Liver (tissue), 9 donors: ENCODE measurements around the gene ICAM1. TPM values are rescaled to one million over a fixed set of nuclear protein-coding genes. Genes with fewer than 3 reads are reported as not detected.

ENCODE experiments used
- DNase-seq: peaks from one replicate; pipeline ENCODE4 v3.0.0-alpha.2; 2017; ENCODE audit warnings: low spot score
- H3K27ac ChIP-seq, 2 donors: one replicate each; pipeline ENCODE4 v1.7.0; 2013; ENCODE audit warnings: inconsistent platforms in 2 of 2, low read length in 2 of 2, control low read depth in 1 of 2, low read depth in 1 of 2, mild to moderate bottlenecking in 1 of 2
- H3K27me3 ChIP-seq, 4 donors: one replicate each; pipeline versions ENCODE4 v1.6.1 to v1.7.0; 2013; ENCODE audit warnings: low read length in 3 of 4, inconsistent platforms in 1 of 4, mild to moderate bottlenecking in 1 of 4, moderate library complexity in 1 of 4; ENCODE audit not compliant: control insufficient read depth in 4 of 4, insufficient read depth in 4 of 4
- H3K36me3 ChIP-seq, 4 donors: one replicate each; pipeline versions ENCODE4 v1.6.1 to v1.7.0; 2013; ENCODE audit warnings: low read length in 3 of 4, mild to moderate bottlenecking in 3 of 4, low read depth in 1 of 4, moderate library complexity in 1 of 4; ENCODE audit not compliant: control insufficient read depth in 4 of 4, insufficient read depth in 3 of 4
- H3K4me1 ChIP-seq, 4 donors: one replicate each; pipeline versions ENCODE4 v1.6.1 to v1.7.0; 2013; ENCODE audit warnings: low read length in 3 of 4, mild to moderate bottlenecking in 3 of 4, moderate library complexity in 1 of 4; ENCODE audit not compliant: control insufficient read depth in 4 of 4, insufficient read depth in 4 of 4
- H3K4me3 ChIP-seq, 3 donors: one replicate each; pipeline versions ENCODE4 v1.6.1 to v1.7.0; 2013; ENCODE audit warnings: low read length in 3 of 3, control low read depth in 1 of 3, low read depth in 1 of 3, mild to moderate bottlenecking in 1 of 3
- H3K9ac ChIP-seq, 2 donors: one replicate each; pipeline ENCODE4 v1.7.0; 2013; ENCODE audit warnings: low read length in 2 of 2, mild to moderate bottlenecking in 2 of 2, moderate library complexity in 2 of 2, control low read depth in 1 of 2, low read depth in 1 of 2
- H3K9me3 ChIP-seq, 4 donors: one replicate each; pipeline versions ENCODE4 v1.6.1 to v1.7.0; 2013; ENCODE audit warnings: low read length in 3 of 4; ENCODE audit not compliant: control insufficient read depth in 4 of 4
- EGR1 ChIP-seq, 2 donors: IDR thresholded peaks; 2 replicates each; pipeline ENCODE4 v1.6.1; 2016 to 2018; ENCODE audit warnings: antibody characterized with exemption in 2 of 2, low read depth in 2 of 2
- FOXA1 ChIP-seq: IDR thresholded peaks from 2 replicates; pipeline ENCODE4 v1.6.1; 2016; ENCODE audit warnings: antibody characterized with exemption
- FOXA2 ChIP-seq: IDR thresholded peaks from 2 replicates; pipeline ENCODE4 v1.6.1; 2016; ENCODE audit warnings: antibody characterized with exemption
- GABPA ChIP-seq, 2 donors: IDR thresholded peaks in 1 of 2; conservative IDR thresholded peaks in 1 of 2; 2 replicates each; pipeline ENCODE4 v1.6.1; 2016; ENCODE audit warnings: antibody characterized with exemption in 2 of 2, mild to moderate bottlenecking in 1 of 2, moderate library complexity in 1 of 2
- HNF4A ChIP-seq, 2 donors: conservative IDR thresholded peaks; 2 replicates each; pipeline ENCODE4 v1.6.1; 2016; ENCODE audit warnings: antibody characterized with exemption in 2 of 2, mild to moderate bottlenecking in 2 of 2
- HNF4G ChIP-seq: IDR thresholded peaks from 2 replicates; pipeline ENCODE4 v1.6.1; 2016; ENCODE audit warnings: antibody characterized with exemption
- JUND ChIP-seq, 2 donors: IDR thresholded peaks; 2 replicates each; pipeline ENCODE4 v1.6.1; 2016; ENCODE audit warnings: antibody characterized with exemption in 2 of 2
- NR2F2 ChIP-seq: IDR thresholded peaks from 2 replicates; pipeline ENCODE4 v1.6.1; 2016; ENCODE audit warnings: antibody characterized with exemption
- RAD21 ChIP-seq, 2 donors: IDR thresholded peaks; 2 replicates each; pipeline ENCODE4 v1.6.1; 2016; ENCODE audit warnings: antibody characterized with exemption in 2 of 2, mild to moderate bottlenecking in 2 of 2
- RXRA ChIP-seq, 2 donors: IDR thresholded peaks; 2 replicates each; pipeline ENCODE4 v1.6.1; 2017 to 2018; ENCODE audit warnings: antibody characterized with exemption in 2 of 2, mild to moderate bottlenecking in 1 of 2
- SP1 ChIP-seq: IDR thresholded peaks from 2 replicates; pipeline ENCODE4 v1.6.1; 2018; ENCODE audit warnings: antibody characterized with exemption, mild to moderate bottlenecking
- TAF1 ChIP-seq: conservative IDR thresholded peaks from 2 replicates; pipeline ENCODE4 v1.6.1; 2016; ENCODE audit warnings: antibody characterized with exemption, mild to moderate bottlenecking
- YY1 ChIP-seq: IDR thresholded peaks from 2 replicates; pipeline ENCODE4 v1.6.1; 2016; ENCODE audit warnings: antibody characterized with exemption, mild to moderate bottlenecking
- WGBS: extraction: QIAGEN DNeasy Blood & Tissue Kit; methylation state at CpG from one replicate; pipeline ENCODE4 v1.1.7; 2013; 5-methylcytosine and 5-hydroxymethylcytosine counted together
- polyA plus RNA-seq, 2 donors: library from polyadenylated mRNA; stranded (reverse) in 1 of 2; unstranded in 1 of 2; fragments of 200-250 nt in 1 of 2; fragments of >200 nt in 1 of 2; fragmentation: Nextera tagmentation in 1 of 2; extraction: Ambion mirVana in 1 of 2; gene quantifications; one replicate each; pipeline versions ENCODE4 v1.2.1 to v1.2.3, GENCODE V29; 2013 to 2015
- total RNA-seq, 2 donors: library from RNA; depleted of rRNA; stranded (reverse); fragments of >200 nt; gene quantifications; one replicate each; pipeline ENCODE4 v1.2.3, GENCODE V29; 2014
- TF ChIP-seq, protein P1 (sequence below): fragments of 150-350 bp; IDR thresholded peaks from 2 replicates; pipeline ENCODE4 v1.5.1; 2017; ENCODE audit warnings: improper control_type of control experiment, low read depth, low read length; ENCODE audit not compliant: missing input control
- TF ChIP-seq, protein P2 (sequence below): IDR thresholded peaks from 2 replicates; pipeline ENCODE4 v1.6.1; 2016; ENCODE audit warnings: antibody characterized with exemption
- TF ChIP-seq, protein P3 (sequence below): IDR thresholded peaks from 2 replicates; pipeline ENCODE4 v1.6.1; 2016; ENCODE audit warnings: antibody characterized with exemption
- TF ChIP-seq, protein P4 (sequence below): IDR thresholded peaks from 2 replicates; pipeline ENCODE4 v1.6.1; 2016; ENCODE audit warnings: antibody characterized with exemption
- donor health status: healthy.
- donor health status: healthy.
- donor health status: healthy.
- donor health status: healthy.
- donor health status: healthy.

The ICAM1 gene
- total and polyA plus RNA-seq, 4 donors, result 7.8 to 26.3 (median 19.8) TPM

DNA sequence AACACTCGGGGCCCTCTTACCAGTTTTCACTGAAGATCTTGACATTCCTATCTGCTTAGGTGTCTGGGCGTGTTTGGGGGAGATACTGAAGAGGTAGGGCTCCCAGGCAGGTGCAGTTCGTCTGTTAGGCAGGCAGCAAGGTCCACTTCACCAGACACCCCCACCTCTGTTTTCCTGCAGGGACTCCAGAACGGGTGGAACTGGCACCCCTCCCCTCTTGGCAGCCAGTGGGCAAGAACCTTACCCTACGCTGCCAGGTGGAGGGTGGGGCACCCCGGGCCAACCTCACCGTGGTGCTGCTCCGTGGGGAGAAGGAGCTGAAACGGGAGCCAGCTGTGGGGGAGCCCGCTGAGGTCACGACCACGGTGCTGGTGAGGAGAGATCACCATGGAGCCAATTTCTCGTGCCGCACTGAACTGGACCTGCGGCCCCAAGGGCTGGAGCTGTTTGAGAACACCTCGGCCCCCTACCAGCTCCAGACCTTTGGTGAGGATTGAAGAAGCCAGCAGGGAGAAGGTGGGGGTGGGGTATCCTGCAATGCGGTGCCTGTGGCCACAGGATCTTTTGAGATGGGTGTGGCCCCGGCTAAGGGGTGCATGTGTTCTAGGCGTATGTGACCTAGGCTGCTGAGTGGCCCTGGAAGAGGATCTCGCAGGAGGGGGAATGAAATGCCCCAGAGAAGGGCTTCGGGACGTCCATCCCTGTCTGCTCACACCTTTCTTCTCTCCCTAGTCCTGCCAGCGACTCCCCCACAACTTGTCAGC lies 12.6 kb downstream of the ICAM1 start:
- Histone ChIP-seq H3K36me3 (peaks cover 14 to 57% (median 35%) of the 10 kb centered on the region in 4 donors), H3K27me3 (no peaks in the 10 kb centered on the region), H3K4me1 (peaks cover under 1 to 18% (median 12%) of the 10 kb centered on the region in 4 donors), H3K9ac (no peak overlapping the region), H3K4me3 (no peak overlapping the region), H3K27ac (no peak overlapping the region), H3K9me3 (no peaks in the 10 kb centered on the region)
- 90% methylated on average over 23 of the region's 23 CpGs for WGBS
- no peak for DNase-seq
- TF ChIP-seq, protein P1, sequence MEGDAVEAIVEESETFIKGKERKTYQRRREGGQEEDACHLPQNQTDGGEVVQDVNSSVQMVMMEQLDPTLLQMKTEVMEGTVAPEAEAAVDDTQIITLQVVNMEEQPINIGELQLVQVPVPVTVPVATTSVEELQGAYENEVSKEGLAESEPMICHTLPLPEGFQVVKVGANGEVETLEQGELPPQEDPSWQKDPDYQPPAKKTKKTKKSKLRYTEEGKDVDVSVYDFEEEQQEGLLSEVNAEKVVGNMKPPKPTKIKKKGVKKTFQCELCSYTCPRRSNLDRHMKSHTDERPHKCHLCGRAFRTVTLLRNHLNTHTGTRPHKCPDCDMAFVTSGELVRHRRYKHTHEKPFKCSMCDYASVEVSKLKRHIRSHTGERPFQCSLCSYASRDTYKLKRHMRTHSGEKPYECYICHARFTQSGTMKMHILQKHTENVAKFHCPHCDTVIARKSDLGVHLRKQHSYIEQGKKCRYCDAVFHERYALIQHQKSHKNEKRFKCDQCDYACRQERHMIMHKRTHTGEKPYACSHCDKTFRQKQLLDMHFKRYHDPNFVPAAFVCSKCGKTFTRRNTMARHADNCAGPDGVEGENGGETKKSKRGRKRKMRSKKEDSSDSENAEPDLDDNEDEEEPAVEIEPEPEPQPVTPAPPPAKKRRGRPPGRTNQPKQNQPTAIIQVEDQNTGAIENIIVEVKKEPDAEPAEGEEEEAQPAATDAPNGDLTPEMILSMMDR, result no peak
- TF ChIP-seq NR2F2 (no peak), YY1 (no peak), HNF4G (no peak), HNF4A (conservative IDR thresholded peaks at IDR 0.05) (no peak), RAD21 (IDR thresholded peaks at IDR 0.05) (no peak), FOXA2 (no peak), SP1 (no peak)
- TF ChIP-seq, protein P2, sequence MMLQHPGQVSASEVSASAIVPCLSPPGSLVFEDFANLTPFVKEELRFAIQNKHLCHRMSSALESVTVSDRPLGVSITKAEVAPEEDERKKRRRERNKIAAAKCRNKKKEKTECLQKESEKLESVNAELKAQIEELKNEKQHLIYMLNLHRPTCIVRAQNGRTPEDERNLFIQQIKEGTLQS, result no peak
- TF ChIP-seq, protein P3, sequence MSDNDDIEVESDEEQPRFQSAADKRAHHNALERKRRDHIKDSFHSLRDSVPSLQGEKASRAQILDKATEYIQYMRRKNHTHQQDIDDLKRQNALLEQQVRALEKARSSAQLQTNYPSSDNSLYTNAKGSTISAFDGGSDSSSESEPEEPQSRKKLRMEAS, result no peak

DNA sequence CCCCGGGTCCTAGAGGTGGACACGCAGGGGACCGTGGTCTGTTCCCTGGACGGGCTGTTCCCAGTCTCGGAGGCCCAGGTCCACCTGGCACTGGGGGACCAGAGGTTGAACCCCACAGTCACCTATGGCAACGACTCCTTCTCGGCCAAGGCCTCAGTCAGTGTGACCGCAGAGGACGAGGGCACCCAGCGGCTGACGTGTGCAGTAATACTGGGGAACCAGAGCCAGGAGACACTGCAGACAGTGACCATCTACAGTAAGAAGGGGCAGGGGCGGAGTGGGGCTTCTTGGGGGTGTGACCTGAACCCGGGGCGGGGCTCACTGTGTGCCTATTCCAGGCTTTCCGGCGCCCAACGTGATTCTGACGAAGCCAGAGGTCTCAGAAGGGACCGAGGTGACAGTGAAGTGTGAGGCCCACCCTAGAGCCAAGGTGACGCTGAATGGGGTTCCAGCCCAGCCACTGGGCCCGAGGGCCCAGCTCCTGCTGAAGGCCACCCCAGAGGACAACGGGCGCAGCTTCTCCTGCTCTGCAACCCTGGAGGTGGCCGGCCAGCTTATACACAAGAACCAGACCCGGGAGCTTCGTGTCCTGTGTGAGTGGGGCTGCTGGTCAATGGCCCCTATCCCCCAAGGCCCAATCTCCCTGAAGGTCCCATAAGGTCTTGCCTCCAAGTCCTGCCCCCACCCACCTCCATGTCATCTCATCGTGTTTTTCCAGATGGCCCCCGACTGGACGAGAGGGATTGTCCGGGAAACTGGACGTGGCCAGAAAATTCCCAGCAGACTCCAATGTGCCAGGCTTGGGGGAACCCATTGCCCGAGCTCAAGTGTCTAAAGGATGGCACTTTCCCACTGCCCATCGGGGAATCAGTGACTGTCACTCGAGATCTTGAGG lies 13.4 kb downstream of the ICAM1 start:
- 93% methylated on average over 34 of the region's 34 CpGs for WGBS
- Histone ChIP-seq H3K4me3 (no peak overlapping the region), H3K9me3 (no peaks in the 10 kb centered on the region), H3K27ac (no peak overlapping the region), H3K36me3 (peaks cover 14 to 49% (median 32%) of the 10 kb centered on the region in 4 donors), H3K27me3 (peaks cover 0 to under 1% (median 0%) of the 10 kb centered on the region in 4 donors), H3K9ac (no peak overlapping the region), H3K4me1 (peaks cover 7 to 26% (median 16%) of the 10 kb centered on the region in 4 donors)
- TF ChIP-seq, protein P1, result no peak
- TF ChIP-seq GABPA (IDR thresholded peaks at IDR 0.05 in 1 of 2, conservative IDR thresholded peaks at IDR 0.05 in 1 of 2) (no peak), TAF1 (no peak), SP1 (no peak), EGR1 (IDR thresholded peaks at IDR 0.05; ENCODE audit: low read depth in 2 of 2) (no peak), JUND (IDR thresholded peaks at IDR 0.05) (no peak), YY1 (no peak), RXRA (IDR thresholded peaks at IDR 0.05) (no peak), FOXA1 (no peak), NR2F2 (no peak), RAD21 (IDR thresholded peaks at IDR 0.05) (no peak)
- TF ChIP-seq, protein P4, sequence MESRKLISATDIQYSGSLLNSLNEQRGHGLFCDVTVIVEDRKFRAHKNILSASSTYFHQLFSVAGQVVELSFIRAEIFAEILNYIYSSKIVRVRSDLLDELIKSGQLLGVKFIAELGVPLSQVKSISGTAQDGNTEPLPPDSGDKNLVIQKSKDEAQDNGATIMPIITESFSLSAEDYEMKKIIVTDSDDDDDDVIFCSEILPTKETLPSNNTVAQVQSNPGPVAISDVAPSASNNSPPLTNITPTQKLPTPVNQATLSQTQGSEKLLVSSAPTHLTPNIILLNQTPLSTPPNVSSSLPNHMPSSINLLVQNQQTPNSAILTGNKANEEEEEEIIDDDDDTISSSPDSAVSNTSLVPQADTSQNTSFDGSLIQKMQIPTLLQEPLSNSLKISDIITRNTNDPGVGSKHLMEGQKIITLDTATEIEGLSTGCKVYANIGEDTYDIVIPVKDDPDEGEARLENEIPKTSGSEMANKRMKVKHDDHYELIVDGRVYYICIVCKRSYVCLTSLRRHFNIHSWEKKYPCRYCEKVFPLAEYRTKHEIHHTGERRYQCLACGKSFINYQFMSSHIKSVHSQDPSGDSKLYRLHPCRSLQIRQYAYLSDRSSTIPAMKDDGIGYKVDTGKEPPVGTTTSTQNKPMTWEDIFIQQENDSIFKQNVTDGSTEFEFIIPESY, result no peak
- TF ChIP-seq, protein P3, result no peak
- TF ChIP-seq, protein P2, result no peak
- no peak for DNase-seq
